Loucy (cell line): ENCODE measurements around the gene ZGRF1.

Experiments used
- H2AFZ ChIP-seq: fragments of 200-600 bp; sonication (generic); 2 replicates; pipeline ENCODE4 v1.6.0; 2016; ENCODE audit warnings: antibody characterized with exemption, mild to moderate bottlenecking, low read length, moderate library complexity
- H3F3A ChIP-seq: fragments of 200-600 bp; 2 replicates; pipeline ENCODE4 v1.6.0; 2016; ENCODE audit warnings: antibody characterized with exemption, low read depth, mild to moderate bottlenecking
- H3K27me3 ChIP-seq: fragments of 200-600 bp; sonication (generic); 2 replicates; pipeline ENCODE4 v1.6.1; 2014; ENCODE audit warnings: low read length, mild to moderate bottlenecking; ENCODE audit not compliant: insufficient read depth, poor library complexity, severe bottlenecking
- H3K36me3 ChIP-seq: fragments of 200-600 bp; sonication (generic); 2 replicates; pipeline ENCODE4 v1.6.1; 2016; ENCODE audit warnings: low read length; ENCODE audit not compliant: insufficient read depth
- H3K4me1 ChIP-seq: fragments of 200-600 bp; sonication (generic); 2 replicates; pipeline ENCODE4 v1.5.1; 2014; ENCODE audit warnings: low read length, mild to moderate bottlenecking; ENCODE audit not compliant: insufficient read depth, poor library complexity, severe bottlenecking
- H3K4me2 ChIP-seq: fragments of 200-600 bp; sonication (generic); 2 replicates; pipeline ENCODE4 v1.6.0; 2014; ENCODE audit warnings: antibody characterized with exemption, low read length, low read depth, mild to moderate bottlenecking; ENCODE audit not compliant: poor library complexity, severe bottlenecking
- H3K4me3 ChIP-seq: fragments of 200-600 bp; sonication (generic); 2 replicates; pipeline ENCODE4 v1.5.1; 2014; ENCODE audit warnings: low read length, mild to moderate bottlenecking, mixed read lengths; ENCODE audit not compliant: poor library complexity, severe bottlenecking
- H3K79me2 ChIP-seq: fragments of 200-600 bp; sonication (generic); 2 replicates; pipeline ENCODE4 v1.6.1; 2014; ENCODE audit warnings: low read length; ENCODE audit not compliant: insufficient read depth
- H3K9ac ChIP-seq: fragments of 200-600 bp; sonication (generic); 2 replicates; pipeline ENCODE4 v1.6.0; 2014; ENCODE audit warnings: mild to moderate bottlenecking, low read depth, low read length, moderate library complexity; ENCODE audit not compliant: poor library complexity, severe bottlenecking
- H3K9me2 ChIP-seq: fragments of 200-600 bp; sonication (generic); replicated peaks from 2 replicates; pipeline ENCODE4 v1.6.1; 2016; ENCODE audit warnings: low read depth, low read length, mixed read lengths
- H3K9me3 ChIP-seq: fragments of 200-600 bp; sonication (generic); 2 replicates; pipeline ENCODE4 v1.6.1; 2014; ENCODE audit warnings: mild to moderate bottlenecking, antibody characterized with exemption, low read length, low read depth; ENCODE audit not compliant: insufficient read depth
- H4K20me1 ChIP-seq: fragments of 200-600 bp; sonication (generic); 2 replicates; pipeline ENCODE4 v1.6.0; 2014; ENCODE audit warnings: antibody characterized with exemption, low read length, mild to moderate bottlenecking; ENCODE audit not compliant: insufficient read depth, poor library complexity, severe bottlenecking
- CTCF ChIP-seq: fragments of 200-600 bp; sonication (generic); conservative IDR thresholded peaks from 2 replicates; pipeline ENCODE4 v1.5.1; 2014; ENCODE audit warnings: mild to moderate bottlenecking, antibody characterized with exemption, low read length
- EZH2phosphoT487 ChIP-seq: fragments of 200-600 bp; IDR thresholded peaks from 2 replicates; pipeline ENCODE4 v1.6.1; 2018; ENCODE audit warnings: antibody characterized with exemption, mild to moderate bottlenecking, moderate library complexity, borderline replicate concordance

The ZGRF1 gene

GRCh38 chr4:112564706-112565270 lies 71.9 kb downstream of the ZGRF1 start:
- H3K4me3 ChIP-seq = no peak overlapping the region
- no peak overlapping the region for H3K9ac ChIP-seq
- H3K79me2 ChIP-seq = no peaks in the 10 kb centered on the region
- no peak overlapping the region for H3K4me2 ChIP-seq
- TF ChIP-seq EZH2phosphoT487 (no peak), CTCF (peak; percentile 22; the same call in 1 of the 2 replicates)
- H3K27me3 ChIP-seq = no peaks in the 10 kb centered on the region
- H3K9me2 ChIP-seq = no peaks in the 10 kb centered on the region
- no peaks in the 10 kb centered on the region for H3F3A ChIP-seq
- H3K36me3 ChIP-seq = peaks cover 13% of the 10 kb centered on the region; the same call in 1 of the 2 replicates
- H4K20me1 ChIP-seq = no peaks in the 10 kb centered on the region
- no peak overlapping the region for H2AFZ ChIP-seq
- 0 out of 2 replicates have a peak, but pooled peaks cover 3% of the 10 kb centered on the region for H3K9me3 ChIP-seq
- H3K4me1 ChIP-seq = peaks cover 12% of the 10 kb centered on the region

GRCh38 chr4:112563431-112564200 lies 73.1 kb downstream of the ZGRF1 start:
- Histone ChIP-seq H3K4me3 (no peak overlapping the region), H3F3A (no peaks in the 10 kb centered on the region), H3K4me2 (no peak overlapping the region), H4K20me1 (no peaks in the 10 kb centered on the region), H3K27me3 (no peaks in the 10 kb centered on the region), H3K9ac (no peak overlapping the region), H3K9me2 (no peaks in the 10 kb centered on the region), H2AFZ (no peak overlapping the region), H3K79me2 (no peaks in the 10 kb centered on the region), H3K9me3 (0 out of 2 replicates have a peak, but pooled peaks cover 3% of the 10 kb centered on the region), H3K4me1 (peaks cover 12% of the 10 kb centered on the region), H3K36me3 (peaks cover 13% of the 10 kb centered on the region; the same call in 1 of the 2 replicates)
- TF ChIP-seq CTCF (no peak), EZH2phosphoT487 (no peak)

- Histone ChIP-seq H3K27me3 (no peaks in the 10 kb centered on the region), H3F3A (no peaks in the 10 kb centered on the region), H3K79me2 (no peaks in the 10 kb centered on the region), H3K4me1 (peaks cover 12% of the 10 kb centered on the region), H3K36me3 (peaks cover 20% of the 10 kb centered on the region; the same call in 1 of the 2 replicates), H2AFZ (no peak overlapping the region), H3K9me2 (no peaks in the 10 kb centered on the region), H3K4me3 (no peak overlapping the region), H4K20me1 (no peaks in the 10 kb centered on the region), H3K9me3 (0 out of 2 replicates have a peak, but pooled peaks cover 3% of the 10 kb centered on the region), H3K9ac (no peak overlapping the region), H3K4me2 (no peak overlapping the region)
- TF ChIP-seq EZH2phosphoT487 (no peak), CTCF (no peak)
These were observed 74.3 kb downstream of the ZGRF1 start for GRCh38 chr4:112562254-112562879.
